ES-I3 (cell line): ENCODE data around the gene ASIC2.

ENCODE experiments used
- H3K36me3 ChIP-seq: 2 replicates; pipeline ENCODE4 v1.6.1; 2013; ENCODE audit warnings: mild to moderate bottlenecking, low read length, control low read depth, moderate library complexity; ENCODE audit not compliant: insufficient read depth
- H3K4me1 ChIP-seq: 2 replicates; pipeline ENCODE4 v1.6.1; 2013; ENCODE audit warnings: mild to moderate bottlenecking, control low read depth, low read length; ENCODE audit not compliant: insufficient read depth
- H3K9ac ChIP-seq: 2 replicates; pipeline ENCODE4 v1.6.1; 2013; ENCODE audit warnings: low read depth, mild to moderate bottlenecking, low read length, moderate library complexity
- H3K9me3 ChIP-seq: 2 replicates; pipeline ENCODE4 v1.6.1; 2013; ENCODE audit warnings: mild to moderate bottlenecking, low read length, moderate library complexity; ENCODE audit not compliant: control insufficient read depth, insufficient read depth

ASIC2 gene

DNA sequence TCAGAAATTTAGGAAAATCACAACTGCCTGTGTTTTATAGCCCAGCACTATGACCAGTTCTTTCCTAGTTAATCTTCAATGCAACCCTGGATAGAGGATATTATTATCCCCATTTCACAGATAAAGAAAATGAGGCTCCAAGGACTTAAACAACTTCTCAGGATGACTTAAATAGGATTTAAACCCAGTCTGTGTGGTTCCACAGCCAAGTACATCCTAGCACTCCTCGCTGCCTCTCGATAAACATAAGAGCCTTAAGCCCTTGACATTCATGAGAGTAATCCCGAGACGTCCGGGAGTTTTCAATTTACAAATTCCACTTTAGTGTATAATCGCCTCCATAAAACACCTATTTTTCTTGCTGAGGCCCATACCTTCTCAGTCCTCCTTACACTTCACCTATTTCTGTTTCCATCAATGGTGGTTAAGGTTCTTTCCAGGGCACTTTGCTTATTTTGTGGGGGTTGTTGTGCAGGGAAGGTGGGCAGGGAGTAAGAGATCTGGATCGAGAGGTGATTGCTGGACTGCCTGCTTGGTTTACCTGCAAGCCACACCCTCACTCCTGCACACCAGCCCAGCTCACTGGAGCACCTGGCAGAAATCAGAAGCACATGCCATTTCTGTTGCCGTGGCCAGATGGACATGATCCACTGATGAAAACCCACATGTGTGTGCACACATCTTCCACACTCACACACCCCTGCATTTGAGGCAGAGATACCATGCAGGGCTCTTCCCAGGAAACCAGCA lies 50.5 kb downstream of the ASIC2 start:
- Histone ChIP-seq H3K4me1 (no peaks in the 10 kb centered on the region), H3K9me3 (no peaks in the 10 kb centered on the region), H3K9ac (no peak overlapping the region), H3K36me3 (no peaks in the 10 kb centered on the region)

DNA sequence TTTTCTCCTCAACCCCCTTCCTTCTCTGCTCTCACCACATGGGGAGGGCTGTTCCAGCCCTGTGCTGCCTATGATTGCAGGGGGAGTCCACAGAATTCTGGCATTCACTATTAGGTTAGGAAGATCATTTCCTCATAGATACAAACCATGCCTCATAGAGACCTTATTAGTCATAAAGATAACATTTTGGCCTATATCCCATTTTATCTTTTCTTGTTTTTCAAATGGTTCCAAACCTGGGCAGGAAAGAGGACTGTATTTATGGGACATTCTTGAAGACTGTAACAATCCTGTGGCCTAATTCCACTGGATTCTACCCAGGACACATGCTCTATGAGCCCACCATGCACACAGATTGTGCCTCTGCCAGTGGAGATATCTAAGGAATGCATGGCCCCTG lies 51.7 kb downstream of the ASIC2 start:
- Histone ChIP-seq H3K36me3 (no peaks in the 10 kb centered on the region), H3K4me1 (no peaks in the 10 kb centered on the region), H3K9me3 (no peaks in the 10 kb centered on the region), H3K9ac (no peak overlapping the region)

DNA sequence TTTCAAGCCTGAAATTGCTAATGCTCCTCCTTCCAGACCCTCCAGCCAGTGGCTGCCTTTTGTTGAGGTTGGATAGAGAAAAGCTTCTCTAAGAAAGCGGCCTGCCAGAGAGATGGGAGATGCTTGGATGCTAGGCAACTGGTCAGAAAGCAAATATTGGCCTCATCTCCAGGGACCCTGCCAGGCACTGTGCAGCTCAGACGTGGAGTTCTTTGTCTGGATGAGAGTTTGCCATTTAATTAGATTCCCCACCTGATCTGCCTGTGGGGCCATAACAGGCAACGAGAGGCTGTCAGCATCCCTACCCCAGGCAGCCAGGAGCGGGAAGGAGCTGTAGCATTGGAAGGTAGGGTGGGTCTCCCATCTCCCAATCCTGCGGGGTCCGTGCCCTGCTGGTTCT lies 52.7 kb downstream of the ASIC2 start:
- H3K9me3 ChIP-seq = no peaks in the 10 kb centered on the region
- no peaks in the 10 kb centered on the region for H3K36me3 ChIP-seq
- no peaks in the 10 kb centered on the region for H3K4me1 ChIP-seq
- H3K9ac ChIP-seq = no peak overlapping the region

DNA sequence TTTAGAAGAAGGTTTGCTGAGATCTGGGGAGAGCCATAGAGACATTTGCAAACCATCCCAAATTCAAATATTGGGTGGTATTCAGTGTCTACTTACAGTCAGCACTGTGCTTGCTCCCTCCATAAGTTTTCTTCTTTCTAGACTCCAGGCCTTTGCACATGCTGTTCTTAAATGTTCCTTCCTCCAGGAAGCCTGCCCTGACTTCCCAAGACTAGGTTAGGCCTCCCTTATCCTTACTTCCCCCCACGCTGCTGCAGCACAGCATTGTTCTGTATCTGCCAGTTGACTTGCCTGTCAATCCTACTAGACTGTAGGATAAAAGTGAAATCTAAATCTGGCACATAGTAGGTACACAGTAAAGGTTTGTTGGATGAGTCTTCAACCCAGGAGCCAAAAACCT lies 53.4 kb downstream of the ASIC2 start:
- Histone ChIP-seq H3K36me3 (no peaks in the 10 kb centered on the region), H3K9ac (no peak overlapping the region), H3K9me3 (no peaks in the 10 kb centered on the region), H3K4me1 (no peaks in the 10 kb centered on the region)

DNA sequence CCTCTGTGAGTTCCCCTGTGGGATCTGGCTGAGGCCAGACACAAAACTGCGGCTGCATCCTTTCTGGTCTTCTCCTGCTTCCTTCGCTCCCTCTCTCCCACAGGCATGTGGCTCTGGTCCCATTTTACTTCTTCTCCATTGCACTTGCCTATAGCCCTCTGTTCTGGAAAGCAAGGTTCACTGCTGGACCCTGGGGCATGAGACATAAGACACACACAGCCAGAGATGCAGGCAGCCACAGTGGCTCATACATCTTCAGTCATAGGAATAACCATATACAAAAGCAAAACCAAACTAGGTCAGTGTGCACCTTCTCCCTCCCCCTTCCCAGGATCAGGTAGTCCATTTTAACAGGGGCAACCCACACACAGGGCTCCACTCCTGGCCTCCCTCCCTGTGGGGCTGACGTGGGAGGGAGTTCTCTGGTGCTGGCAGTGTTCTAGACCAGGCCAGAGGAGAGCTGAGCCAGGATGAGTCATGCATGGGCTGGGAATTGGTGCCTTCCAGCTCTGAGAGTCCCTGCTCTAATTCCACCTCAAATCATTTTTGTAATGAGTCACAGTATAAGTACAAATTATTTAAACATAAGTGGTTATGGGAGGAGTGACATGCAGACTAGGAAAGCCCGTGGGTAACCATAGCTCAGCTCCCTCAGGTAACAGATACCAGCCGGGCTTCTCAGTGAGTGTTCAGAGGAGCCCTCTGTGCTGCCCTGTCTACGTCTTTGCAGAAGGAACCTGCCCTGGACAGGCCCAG lies 58.0 kb downstream of the ASIC2 start:
- Histone ChIP-seq H3K9me3 (no peaks in the 10 kb centered on the region), H3K36me3 (no peaks in the 10 kb centered on the region), H3K4me1 (no peaks in the 10 kb centered on the region), H3K9ac (no peak overlapping the region)

DNA sequence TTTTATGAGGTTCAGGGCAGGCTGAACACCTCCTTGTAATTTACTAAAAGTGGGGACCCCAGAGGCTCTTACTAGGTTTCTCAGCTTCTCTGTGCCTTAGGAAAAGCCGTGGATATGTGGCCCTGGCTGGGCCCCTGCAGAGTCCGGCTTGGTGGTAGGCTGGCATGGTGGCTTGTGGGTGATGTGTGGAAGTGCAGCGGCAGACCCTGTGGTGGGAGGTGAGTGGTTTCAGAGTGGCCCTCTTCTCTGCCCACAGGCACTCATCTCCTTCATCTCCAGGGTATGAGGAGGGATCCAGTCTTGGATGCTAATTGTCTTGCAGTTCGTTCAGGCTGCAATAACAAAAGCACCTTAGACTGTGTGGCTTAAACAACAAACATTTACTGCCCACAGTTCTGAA lies 58.9 kb downstream of the ASIC2 start:
- H3K9ac ChIP-seq = no peak overlapping the region
- H3K4me1 ChIP-seq = no peaks in the 10 kb centered on the region
- no peaks in the 10 kb centered on the region for H3K9me3 ChIP-seq
- no peaks in the 10 kb centered on the region for H3K36me3 ChIP-seq

DNA sequence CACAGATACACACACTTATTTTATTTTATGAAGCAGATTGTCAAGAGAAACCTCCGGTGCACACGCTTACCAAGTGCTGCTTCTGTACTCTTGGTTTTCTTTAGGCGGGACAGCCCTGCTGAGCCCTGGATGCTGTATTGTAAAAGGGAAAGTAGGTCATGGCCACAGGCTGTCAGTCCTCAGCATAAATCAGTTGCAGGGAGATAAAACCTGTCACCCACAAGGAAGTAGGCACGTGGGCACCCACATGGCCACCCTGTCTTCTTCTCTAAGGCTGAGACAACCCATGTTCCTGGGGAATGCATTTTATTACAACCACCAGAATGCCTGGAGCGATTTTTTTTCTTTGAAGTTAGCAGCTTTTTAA lies 59.3 kb downstream of the ASIC2 start:
- H3K4me1 ChIP-seq = no peaks in the 10 kb centered on the region
- H3K36me3 ChIP-seq = no peaks in the 10 kb centered on the region
- H3K9ac ChIP-seq = no peak overlapping the region
- H3K9me3 ChIP-seq = no peaks in the 10 kb centered on the region

DNA sequence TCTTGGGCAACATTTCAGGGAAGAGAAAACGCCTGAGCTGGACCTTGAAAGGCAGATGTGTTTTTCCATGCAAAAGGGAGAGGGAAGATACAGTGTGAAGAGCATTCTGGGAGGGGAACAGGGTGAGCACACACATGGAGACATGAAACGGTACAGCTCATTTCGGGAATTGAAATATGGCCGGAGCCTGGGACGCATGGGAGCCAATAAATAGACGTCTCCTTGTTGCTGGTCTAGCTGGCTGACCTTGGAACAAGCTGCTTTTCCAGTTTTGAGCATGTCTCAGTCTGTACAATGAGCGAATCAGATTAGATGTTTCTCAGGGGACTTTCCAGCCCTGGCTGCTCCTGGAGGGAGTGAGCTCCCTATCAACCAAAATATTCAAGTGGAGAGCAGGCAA lies 63.6 kb downstream of the ASIC2 start:
- Histone ChIP-seq H3K36me3 (no peaks in the 10 kb centered on the region), H3K9me3 (no peaks in the 10 kb centered on the region), H3K9ac (no peak overlapping the region), H3K4me1 (no peaks in the 10 kb centered on the region)

DNA sequence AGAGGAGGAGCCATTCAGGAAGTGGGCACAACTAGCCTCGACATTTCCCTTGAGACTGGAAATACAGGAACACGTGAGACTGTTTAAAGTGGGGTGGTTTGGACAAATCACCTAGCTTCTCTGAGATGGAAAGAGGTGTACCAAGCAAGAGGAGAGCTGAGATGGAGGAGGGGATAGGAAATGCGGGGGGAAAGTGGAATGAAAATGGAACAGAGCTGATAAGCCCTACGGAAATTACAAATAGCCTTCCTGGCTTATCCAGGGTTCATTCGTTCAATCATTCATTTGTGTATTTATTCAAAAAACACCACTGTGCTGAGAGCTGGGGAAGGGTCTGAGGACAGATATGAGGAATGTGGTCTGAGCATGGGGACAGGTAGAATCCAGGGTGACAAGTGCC lies 64.1 kb downstream of the ASIC2 start:
- H3K9me3 ChIP-seq = no peaks in the 10 kb centered on the region
- no peaks in the 10 kb centered on the region for H3K4me1 ChIP-seq
- H3K9ac ChIP-seq = no peak overlapping the region
- H3K36me3 ChIP-seq = no peaks in the 10 kb centered on the region

DNA sequence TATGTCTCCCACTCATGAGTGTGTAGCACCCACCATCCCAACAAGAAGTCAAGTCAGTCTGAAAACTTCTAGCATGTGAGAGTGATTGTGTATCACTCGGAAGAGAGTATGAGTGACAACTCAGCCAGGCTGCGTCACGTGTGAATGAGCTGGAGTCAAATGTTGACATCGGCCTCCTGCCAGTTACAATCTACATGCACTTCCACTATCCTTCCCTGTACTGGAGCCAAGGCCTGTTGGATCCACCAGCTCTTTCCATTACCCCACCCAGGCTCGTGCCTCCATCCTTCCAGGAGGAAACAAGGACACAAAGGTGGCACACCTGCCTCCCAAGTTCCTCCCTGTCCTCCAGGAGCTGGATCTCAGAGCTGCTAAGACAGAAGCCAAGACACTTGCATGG lies 64.5 kb downstream of the ASIC2 start:
- no peaks in the 10 kb centered on the region for H3K4me1 ChIP-seq
- H3K9me3 ChIP-seq = no peaks in the 10 kb centered on the region
- H3K9ac ChIP-seq = no peak overlapping the region
- H3K36me3 ChIP-seq = no peaks in the 10 kb centered on the region

DNA sequence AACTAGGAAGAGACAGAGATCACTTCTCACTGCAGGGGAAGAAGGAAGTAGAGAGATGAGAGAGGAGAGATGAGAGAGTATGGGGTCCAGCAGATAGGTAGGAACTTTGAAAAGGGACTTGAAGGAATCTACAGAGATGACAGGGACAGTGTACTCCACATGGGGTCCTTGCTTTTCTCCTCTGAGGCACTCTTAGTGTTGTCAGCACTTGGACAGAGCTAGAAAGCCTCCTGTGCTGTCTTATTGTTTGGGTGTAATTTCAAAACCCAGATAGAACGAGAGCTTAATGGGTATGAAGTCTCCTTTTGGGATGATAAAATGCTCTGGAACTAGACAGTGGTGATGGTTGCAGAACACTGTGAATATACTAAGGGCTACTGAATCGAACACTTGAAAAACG lies 65.2 kb downstream of the ASIC2 start:
- Histone ChIP-seq H3K4me1 (no peaks in the 10 kb centered on the region), H3K9me3 (no peaks in the 10 kb centered on the region), H3K9ac (no peak overlapping the region), H3K36me3 (no peaks in the 10 kb centered on the region)

DNA sequence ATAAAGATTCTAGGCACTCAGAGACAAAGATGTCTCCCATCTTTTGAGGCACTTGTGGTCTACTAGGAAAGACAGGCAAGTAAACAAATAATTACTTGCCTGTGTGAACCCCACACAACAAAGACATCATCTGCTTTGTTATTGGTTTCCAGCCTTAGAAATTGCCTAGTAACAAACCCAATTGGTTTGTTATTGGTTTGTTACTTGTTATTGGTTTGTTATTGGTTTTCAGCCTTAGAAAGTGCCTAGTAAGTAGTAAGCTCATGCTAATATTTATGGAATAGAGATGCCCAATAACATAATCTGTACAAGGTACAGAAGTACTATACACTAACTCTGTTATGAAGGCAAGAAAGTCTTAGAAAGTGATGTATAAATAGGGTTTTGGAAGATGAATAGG lies 67.1 kb downstream of the ASIC2 start:
- Histone ChIP-seq H3K9me3 (no peaks in the 10 kb centered on the region), H3K4me1 (no peaks in the 10 kb centered on the region), H3K36me3 (no peaks in the 10 kb centered on the region), H3K9ac (no peak overlapping the region)

DNA sequence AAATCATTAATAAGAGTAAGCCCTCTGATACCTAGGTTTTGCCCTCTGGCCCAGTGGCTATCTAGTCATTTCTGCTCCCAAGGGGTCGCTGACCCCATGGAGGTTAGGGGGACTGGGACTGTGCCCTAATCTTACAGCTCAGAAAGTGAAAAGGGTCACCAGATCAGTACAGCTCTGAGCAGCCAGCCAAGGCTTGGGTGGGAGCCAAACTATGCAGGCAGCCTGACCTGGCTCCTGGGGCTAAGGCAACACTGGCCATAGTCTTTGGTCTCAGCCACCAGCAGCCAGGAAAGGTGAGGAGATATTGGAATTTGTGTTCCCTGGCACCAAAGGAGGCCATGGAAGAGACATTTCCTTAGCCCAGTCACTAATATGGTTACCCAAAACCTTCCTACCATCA lies 67.6 kb downstream of the ASIC2 start:
- Histone ChIP-seq H3K36me3 (no peaks in the 10 kb centered on the region), H3K9me3 (no peaks in the 10 kb centered on the region), H3K4me1 (no peaks in the 10 kb centered on the region), H3K9ac (no peak overlapping the region)

DNA sequence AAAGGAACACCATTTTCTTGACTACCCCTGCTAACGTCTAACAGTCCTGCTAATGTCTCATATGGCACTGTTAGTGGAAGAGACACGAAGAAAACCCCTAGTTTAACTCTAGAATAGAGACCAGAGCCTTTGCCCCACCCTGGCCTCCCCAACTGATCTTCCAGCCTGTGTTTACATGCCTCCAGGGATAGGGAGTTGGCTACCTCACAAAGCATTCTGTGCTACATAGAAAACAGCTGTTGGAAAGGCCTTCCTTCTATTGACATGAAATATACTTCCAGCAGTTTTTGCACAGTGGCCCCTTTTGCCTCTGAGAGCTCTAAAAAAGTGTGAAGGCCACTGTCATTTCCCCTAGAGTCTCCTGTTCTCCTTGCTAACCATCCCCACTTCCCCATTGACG lies 73.1 kb downstream of the ASIC2 start:
- Histone ChIP-seq H3K9ac (no peak overlapping the region), H3K36me3 (no peaks in the 10 kb centered on the region), H3K4me1 (no peaks in the 10 kb centered on the region), H3K9me3 (no peaks in the 10 kb centered on the region)
